WTC11 (cell line): ENCODE data around the gene SERPINB4. TPM values are rescaled to one million over a fixed set of nuclear protein-coding genes. Genes with fewer than 3 reads are reported as not detected.
A peak's percentile ranks its signal among the peaks of the same experiment; 100 is the strongest.

Experiments used
- ATAC-seq: fragments of 200-7000 bp; cut with Tn5 transposase; 2 replicates; pipeline ENCODE4 v1.10.0; 2021; ENCODE audit warnings: mild to moderate bottlenecking, moderate library complexity
- CTCF ChIA-PET: fragments of 300-600 bp; sonication (Branson Sonifier 250); formaldehyde crosslinking; loops from one replicate; lab custom pipeline; 2021; ENCODE audit warnings: antibody characterized with exemption; lab: Charles Lee
- POLR2A ChIA-PET: fragments of 350-600 bp; sonication (Branson Sonifier 250); formaldehyde crosslinking; loops from one replicate; lab custom pipeline; 2021; ENCODE audit warnings: antibody characterized with exemption; lab: Charles Lee
- DNase-seq: peaks from one replicate; pipeline ENCODE4 v3.0.0; 2021; ENCODE audit warnings: low spot score
- H3K27ac Mint-ChIP-seq: 2 replicates; pipeline ENCODE4 v1.8.0; 2021; ENCODE audit warnings: mixed read lengths
- H3K27me3 Mint-ChIP-seq: 2 replicates; pipeline ENCODE4 v1.8.0; 2021; ENCODE audit warnings: low read depth, mild to moderate bottlenecking, moderate library complexity, mixed read lengths
- H3K36me3 Mint-ChIP-seq: 2 replicates; pipeline ENCODE4 v1.8.0; 2021; ENCODE audit warnings: mixed read lengths
- H3K4me1 Mint-ChIP-seq: 2 replicates; pipeline ENCODE4 v1.8.0; 2022; ENCODE audit warnings: mixed read lengths
- H3K4me3 Mint-ChIP-seq: 2 replicates; pipeline ENCODE4 v1.8.0; 2021; ENCODE audit warnings: mild to moderate bottlenecking, moderate library complexity, mixed read lengths
- H3K9me3 Mint-ChIP-seq: 2 replicates; pipeline ENCODE4 v1.8.0; 2021; ENCODE audit warnings: mixed read lengths
- AFF4 ChIP-seq: sonication (generic); formaldehyde crosslinking; IDR thresholded peaks from 2 replicates; pipeline ENCODE4 v1.8.1; 2023; ENCODE audit warnings: mild to moderate bottlenecking, missing genetic modification reagents, borderline replicate concordance
- CBFB ChIP-seq: sonication (generic); formaldehyde crosslinking; IDR thresholded peaks from 2 replicates; pipeline ENCODE4 v1.8.1; 2022; ENCODE audit warnings: mild to moderate bottlenecking, low read depth, missing genetic modification reagents
- CREB1 ChIP-seq: sonication (generic); formaldehyde crosslinking; IDR thresholded peaks from 2 replicates; pipeline ENCODE4 v1.8.0; 2023; ENCODE audit warnings: mild to moderate bottlenecking, missing genetic modification reagents
- E2F4 ChIP-seq: sonication (generic); formaldehyde crosslinking; IDR thresholded peaks from 2 replicates; pipeline ENCODE4 v1.8.1; 2022; ENCODE audit warnings: low read depth, mild to moderate bottlenecking, moderate library complexity, missing genetic modification reagents, borderline replicate concordance
- GABPB1 ChIP-seq: sonication (generic); formaldehyde crosslinking; IDR thresholded peaks from 2 replicates; pipeline ENCODE4 v1.8.1; 2023; ENCODE audit warnings: mild to moderate bottlenecking, missing genetic modification reagents
- HMGA2 ChIP-seq: fragments of 250-450 bp; sonication (Bioruptor Pico); IDR thresholded peaks from 2 replicates; pipeline ENCODE4 v1.4.0; 2021; ENCODE audit warnings: mild to moderate bottlenecking, moderate library complexity
- HMGXB4 ChIP-seq: sonication (generic); formaldehyde crosslinking; IDR thresholded peaks from 2 replicates; pipeline ENCODE4 v1.8.1; 2023; ENCODE audit warnings: mild to moderate bottlenecking, moderate library complexity, missing genetic modification reagents
- NFYB ChIP-seq: sonication (generic); formaldehyde crosslinking; conservative IDR thresholded peaks from 2 replicates; pipeline ENCODE4 v1.8.0; 2022; ENCODE audit warnings: low read depth, missing genetic modification reagents
- RORB ChIP-seq: fragments of 250-450 bp; sonication (Bioruptor Pico); IDR thresholded peaks from 2 replicates; pipeline ENCODE4 v1.9.0; 2021; ENCODE audit warnings: mild to moderate bottlenecking
- TEAD1 ChIP-seq: sonication (generic); formaldehyde crosslinking; IDR thresholded peaks from 2 replicates; pipeline ENCODE4 v1.8.0; 2022; ENCODE audit warnings: mild to moderate bottlenecking, missing genetic modification reagents
- ZNF121 ChIP-seq: sonication (generic); formaldehyde crosslinking; IDR thresholded peaks from 2 replicates; pipeline ENCODE4 v1.8.0; 2023; ENCODE audit warnings: missing genetic modification reagents
- ZNF232 ChIP-seq: sonication (generic); formaldehyde crosslinking; IDR thresholded peaks from 2 replicates; pipeline ENCODE4 v1.8.0; 2022; ENCODE audit warnings: mild to moderate bottlenecking, missing genetic modification reagents
- ZNF281 ChIP-seq: sonication (generic); formaldehyde crosslinking; IDR thresholded peaks from 2 replicates; pipeline ENCODE4 v1.8.0; 2023; ENCODE audit warnings: mild to moderate bottlenecking, missing genetic modification reagents
- ZNF317 ChIP-seq: sonication (generic); formaldehyde crosslinking; IDR thresholded peaks from 2 replicates; pipeline ENCODE4 v1.8.1; 2023; ENCODE audit warnings: low read depth, mild to moderate bottlenecking, moderate library complexity, missing genetic modification reagents, borderline replicate concordance
- total RNA-seq: library from RNA; stranded (reverse); gene quantifications from 3 replicates; pipeline ENCODE4 v1.2.3, GENCODE V29; 2021
- TF ChIP-seq, protein P1 (sequence below): fragments of 250-450 bp; sonication (Bioruptor Pico); IDR thresholded peaks from 2 replicates; pipeline ENCODE4 v1.8.0; 2021; ENCODE audit warnings: mild to moderate bottlenecking
- TF ChIP-seq, protein P2 (sequence below): fragments of 250-450 bp; sonication (Bioruptor Pico); IDR thresholded peaks from 2 replicates; pipeline ENCODE4 v1.9.0; 2021; ENCODE audit warnings: moderate library complexity, mild to moderate bottlenecking, inconsistent platforms, borderline replicate concordance
- TF ChIP-seq, protein P3 (sequence below): sonication (generic); formaldehyde crosslinking; IDR thresholded peaks from 2 replicates; pipeline ENCODE4 v1.8.0; 2022; ENCODE audit warnings: missing genetic modification reagents

SERPINB4 gene
- total RNA-seq, 1 experiment from 2014 or later, result 1.3 TPM

DNA sequence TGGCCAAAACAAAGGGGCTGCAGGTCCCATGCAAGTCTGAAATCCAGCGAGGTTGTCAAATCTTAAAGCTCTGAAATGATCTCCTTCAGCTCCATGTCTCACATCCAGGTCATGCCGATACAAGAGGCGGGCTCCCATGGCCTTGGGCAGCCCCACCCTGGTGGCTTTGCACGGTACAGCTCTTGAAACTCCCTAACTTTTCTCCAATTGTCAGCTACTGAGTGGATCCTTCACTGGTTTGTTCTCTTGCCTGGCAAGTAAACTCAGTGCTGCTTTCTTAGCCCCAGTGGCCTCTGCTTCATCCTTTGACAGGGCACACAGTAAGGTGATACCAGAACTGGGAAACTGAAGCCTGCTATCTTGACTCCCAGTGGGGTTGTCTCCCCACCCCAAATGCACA, 30.6 kb downstream of the SERPINB4 start:
- no peak overlapping the region for H3K4me3 Mint-ChIP-seq
- peaks cover 12% of the 10 kb centered on the region for H3K4me1 Mint-ChIP-seq
- no peaks in the 10 kb centered on the region for H3K36me3 Mint-ChIP-seq
- ATAC-seq (peak; percentile 57), DNase-seq (no peak)
- ChIA-PET POLR2A (no interaction called here), CTCF (no interaction called here)
- TF ChIP-seq GABPB1 (no peak), ZNF232 (CRISPR knock-in tag) (no peak), RORB (CRISPR knock-in tag) (no peak)
- TF ChIP-seq, protein P1, sequence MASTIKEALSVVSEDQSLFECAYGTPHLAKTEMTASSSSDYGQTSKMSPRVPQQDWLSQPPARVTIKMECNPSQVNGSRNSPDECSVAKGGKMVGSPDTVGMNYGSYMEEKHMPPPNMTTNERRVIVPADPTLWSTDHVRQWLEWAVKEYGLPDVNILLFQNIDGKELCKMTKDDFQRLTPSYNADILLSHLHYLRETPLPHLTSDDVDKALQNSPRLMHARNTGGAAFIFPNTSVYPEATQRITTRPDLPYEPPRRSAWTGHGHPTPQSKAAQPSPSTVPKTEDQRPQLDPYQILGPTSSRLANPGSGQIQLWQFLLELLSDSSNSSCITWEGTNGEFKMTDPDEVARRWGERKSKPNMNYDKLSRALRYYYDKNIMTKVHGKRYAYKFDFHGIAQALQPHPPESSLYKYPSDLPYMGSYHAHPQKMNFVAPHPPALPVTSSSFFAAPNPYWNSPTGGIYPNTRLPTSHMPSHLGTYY, result no peak
- H3K27ac Mint-ChIP-seq, result no peak overlapping the region
- H3K27me3 Mint-ChIP-seq, result no peaks in the 10 kb centered on the region
- peaks cover 6% of the 10 kb centered on the region for H3K9me3 Mint-ChIP-seq

DNA sequence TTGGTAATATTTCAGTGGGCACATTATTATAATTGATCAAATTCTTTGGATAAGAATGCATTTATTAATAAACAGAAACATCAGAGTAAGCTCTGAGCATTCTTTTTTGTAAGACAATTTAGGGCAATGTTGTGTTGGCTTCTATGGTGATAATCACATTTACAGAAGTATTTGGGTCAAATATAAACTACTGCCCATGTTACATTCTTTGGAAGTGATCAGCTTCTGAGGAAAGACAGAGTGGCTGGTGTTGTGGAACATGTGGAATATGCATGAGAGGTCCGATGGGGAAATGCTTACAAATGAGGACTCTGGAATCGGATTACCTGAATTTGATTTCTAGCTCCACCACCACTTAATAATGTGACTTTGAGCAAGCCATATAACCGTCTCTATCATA, 37.5 kb downstream of the SERPINB4 start:
- H3K27me3 Mint-ChIP-seq, result no peaks in the 10 kb centered on the region
- no peak overlapping the region for H3K4me3 Mint-ChIP-seq
- POLR2A ChIA-PET, result interaction anchor here (0.6 kb wide), 1 partner anchor 18 kb away, joined by 3 read pairs; no protein-coding TSS in a partner anchor
- peaks cover 13% of the 10 kb centered on the region for H3K4me1 Mint-ChIP-seq
- no peak for DNase-seq
- H3K36me3 Mint-ChIP-seq, result no peaks in the 10 kb centered on the region
- no peak for ATAC-seq
- CTCF ChIA-PET, result no interaction called here
- H3K9me3 Mint-ChIP-seq, result no peaks in the 10 kb centered on the region
- no peak overlapping the region; the same call in 1 of the 2 replicates for H3K27ac Mint-ChIP-seq
- TF ChIP-seq HMGXB4 (CRISPR knock-in tag) (no peak), HMGA2 (CRISPR knock-in tag) (no peak), E2F4 (CRISPR knock-in tag) (no peak), TEAD1 (CRISPR knock-in tag) (no peak), AFF4 (CRISPR knock-in tag) (no peak), ZNF317 (no peak), CBFB (CRISPR knock-in tag) (no peak), ZNF121 (no peak), CREB1 (CRISPR knock-in tag) (no peak), ZNF281 (CRISPR knock-in tag) (no peak), NFYB (no peak)
- TF ChIP-seq, protein P2, sequence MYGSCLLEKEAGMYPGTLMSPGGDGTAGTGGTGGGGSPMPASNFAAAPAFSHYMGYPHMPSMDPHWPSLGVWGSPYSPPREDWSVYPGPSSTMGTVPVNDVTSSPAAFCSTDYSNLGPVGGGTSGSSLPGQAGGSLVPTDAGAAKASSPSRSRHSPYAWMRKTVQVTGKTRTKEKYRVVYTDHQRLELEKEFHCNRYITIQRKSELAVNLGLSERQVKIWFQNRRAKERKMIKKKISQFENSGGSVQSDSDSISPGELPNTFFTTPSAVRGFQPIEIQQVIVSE (CRISPR knock-in tag), result no peak
- TF ChIP-seq, protein P3, sequence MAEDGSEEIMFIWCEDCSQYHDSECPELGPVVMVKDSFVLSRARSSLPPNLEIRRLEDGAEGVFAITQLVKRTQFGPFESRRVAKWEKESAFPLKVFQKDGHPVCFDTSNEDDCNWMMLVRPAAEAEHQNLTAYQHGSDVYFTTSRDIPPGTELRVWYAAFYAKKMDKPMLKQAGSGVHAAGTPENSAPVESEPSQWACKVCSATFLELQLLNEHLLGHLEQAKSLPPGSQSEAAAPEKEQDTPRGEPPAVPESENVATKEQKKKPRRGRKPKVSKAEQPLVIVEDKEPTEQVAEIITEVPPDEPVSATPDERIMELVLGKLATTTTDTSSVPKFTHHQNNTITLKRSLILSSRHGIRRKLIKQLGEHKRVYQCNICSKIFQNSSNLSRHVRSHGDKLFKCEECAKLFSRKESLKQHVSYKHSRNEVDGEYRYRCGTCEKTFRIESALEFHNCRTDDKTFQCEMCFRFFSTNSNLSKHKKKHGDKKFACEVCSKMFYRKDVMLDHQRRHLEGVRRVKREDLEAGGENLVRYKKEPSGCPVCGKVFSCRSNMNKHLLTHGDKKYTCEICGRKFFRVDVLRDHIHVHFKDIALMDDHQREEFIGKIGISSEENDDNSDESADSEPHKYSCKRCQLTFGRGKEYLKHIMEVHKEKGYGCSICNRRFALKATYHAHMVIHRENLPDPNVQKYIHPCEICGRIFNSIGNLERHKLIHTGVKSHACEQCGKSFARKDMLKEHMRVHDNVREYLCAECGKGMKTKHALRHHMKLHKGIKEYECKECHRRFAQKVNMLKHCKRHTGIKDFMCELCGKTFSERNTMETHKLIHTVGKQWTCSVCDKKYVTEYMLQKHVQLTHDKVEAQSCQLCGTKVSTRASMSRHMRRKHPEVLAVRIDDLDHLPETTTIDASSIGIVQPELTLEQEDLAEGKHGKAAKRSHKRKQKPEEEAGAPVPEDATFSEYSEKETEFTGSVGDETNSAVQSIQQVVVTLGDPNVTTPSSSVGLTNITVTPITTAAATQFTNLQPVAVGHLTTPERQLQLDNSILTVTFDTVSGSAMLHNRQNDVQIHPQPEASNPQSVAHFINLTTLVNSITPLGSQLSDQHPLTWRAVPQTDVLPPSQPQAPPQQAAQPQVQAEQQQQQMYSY (CRISPR knock-in tag), result no peak
